T follicular helper cell (primary cell): ENCODE data around the gene PGAP2.
"Not testable (repeated sequence)": the region's sequence is repeated elsewhere in the genome, so short reads cannot be mapped to it uniquely, and the experiment has no call there.

Experiments used
- DNase-seq: peaks from one replicate; pipeline ENCODE4 v3.0.0-alpha.2; 2020; ENCODE audit warnings: low read depth

The PGAP2 gene

GRCh38 chr11:3803726-3804495, 4.4 kb upstream of the PGAP2 start:
- no peak for DNase-seq

GRCh38 chr11:3808861-3809623, 682 bp downstream of the PGAP2 start:
- no peak for DNase-seq

- no peak for DNase-seq
Observed at GRCh38 chr11:3809624-3809928, 1.2 kb downstream of the PGAP2 start.

- DNase-seq = no peak
Observed at GRCh38 chr11:3810446-3810845, 2.1 kb downstream of the PGAP2 start.

GRCh38 chr11:3810951-3811350, 2.6 kb downstream of the PGAP2 start:
- DNase-seq = no peak

- not testable (repeated sequence) for DNase-seq
Observed at GRCh38 chr11:3814832-3815231, 6.5 kb downstream of the PGAP2 start.

- no peak for DNase-seq
Observed at GRCh38 chr11:3815845-3816244, 7.5 kb downstream of the PGAP2 start.

- no peak for DNase-seq
Observed at GRCh38 chr11:3816673-3817072, 8.3 kb downstream of the PGAP2 start.

GRCh38 chr11:3817181-3817800, 8.9 kb downstream of the PGAP2 start:
- DNase-seq = no peak

GRCh38 chr11:3820971-3821370, 12.6 kb downstream of the PGAP2 start:
- DNase-seq = no peak

GRCh38 chr11:3822312-3822711, 14.0 kb downstream of the PGAP2 start:
- DNase-seq = no peak

- no peak for DNase-seq
Observed at GRCh38 chr11:3823303-3823702, 14.9 kb downstream of the PGAP2 start.

- no peak for DNase-seq
Observed at GRCh38 chr11:3823762-3824506, 15.6 kb downstream of the PGAP2 start.

- peak; percentile 78 for DNase-seq
Observed at GRCh38 chr11:3824714-3825472, 16.5 kb downstream of the PGAP2 start.

GRCh38 chr11:3825473-3826154, 17.3 kb downstream of the PGAP2 start:
- no peak for DNase-seq

- no peak for DNase-seq
Observed at GRCh38 chr11:3826721-3827120, 18.4 kb downstream of the PGAP2 start.

GRCh38 chr11:3827434-3828186, 19.2 kb downstream of the PGAP2 start:
- DNase-seq = no peak

- DNase-seq = no peak
Observed at GRCh38 chr11:3830088-3830487, 21.7 kb downstream of the PGAP2 start.

- DNase-seq = no peak
Observed at GRCh38 chr11:3830730-3831129, 22.4 kb downstream of the PGAP2 start.
